GM19467 (cell line): ENCODE measurements around the gene CAND2.
A peak's percentile ranks its signal among the peaks of the same experiment; 100 is the strongest.
"Not testable (repeated sequence)": the region's sequence is repeated elsewhere in the genome, so short reads cannot be mapped to it uniquely, and the experiment has no call there.

Experiments
- ATAC-seq: cut with Tn5 transposase; IDR thresholded peaks from one replicate; pipeline ENCODE4 v1.9.1; 2021; ENCODE audit warnings: mild to moderate bottlenecking, moderate library complexity; ENCODE audit not compliant: unreplicated experiment

Gene CAND2

GRCh38 chr3:12828751-12829150, 32.3 kb downstream of the CAND2 start:
- ATAC-seq, result no peak

DNA sequence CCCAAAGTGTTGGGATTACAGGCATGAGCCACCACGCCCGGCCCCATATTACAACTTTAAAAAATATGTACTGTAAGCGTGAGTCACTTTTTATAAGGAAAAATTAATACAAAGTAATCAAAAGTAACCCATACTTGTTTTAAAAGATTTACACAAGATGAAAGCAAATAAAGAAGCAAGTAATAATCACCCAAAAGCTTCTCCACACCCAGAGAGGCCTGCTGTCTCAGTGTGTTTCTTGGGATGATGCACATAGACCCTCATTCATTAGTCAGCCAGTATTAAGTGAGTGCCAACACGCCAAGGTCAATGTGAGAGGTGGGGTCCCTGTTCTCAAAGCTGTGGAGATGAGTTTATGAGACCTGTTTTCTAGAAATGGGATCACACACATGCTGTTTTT, 32.9 kb downstream of the CAND2 start:
- no peak for ATAC-seq

DNA sequence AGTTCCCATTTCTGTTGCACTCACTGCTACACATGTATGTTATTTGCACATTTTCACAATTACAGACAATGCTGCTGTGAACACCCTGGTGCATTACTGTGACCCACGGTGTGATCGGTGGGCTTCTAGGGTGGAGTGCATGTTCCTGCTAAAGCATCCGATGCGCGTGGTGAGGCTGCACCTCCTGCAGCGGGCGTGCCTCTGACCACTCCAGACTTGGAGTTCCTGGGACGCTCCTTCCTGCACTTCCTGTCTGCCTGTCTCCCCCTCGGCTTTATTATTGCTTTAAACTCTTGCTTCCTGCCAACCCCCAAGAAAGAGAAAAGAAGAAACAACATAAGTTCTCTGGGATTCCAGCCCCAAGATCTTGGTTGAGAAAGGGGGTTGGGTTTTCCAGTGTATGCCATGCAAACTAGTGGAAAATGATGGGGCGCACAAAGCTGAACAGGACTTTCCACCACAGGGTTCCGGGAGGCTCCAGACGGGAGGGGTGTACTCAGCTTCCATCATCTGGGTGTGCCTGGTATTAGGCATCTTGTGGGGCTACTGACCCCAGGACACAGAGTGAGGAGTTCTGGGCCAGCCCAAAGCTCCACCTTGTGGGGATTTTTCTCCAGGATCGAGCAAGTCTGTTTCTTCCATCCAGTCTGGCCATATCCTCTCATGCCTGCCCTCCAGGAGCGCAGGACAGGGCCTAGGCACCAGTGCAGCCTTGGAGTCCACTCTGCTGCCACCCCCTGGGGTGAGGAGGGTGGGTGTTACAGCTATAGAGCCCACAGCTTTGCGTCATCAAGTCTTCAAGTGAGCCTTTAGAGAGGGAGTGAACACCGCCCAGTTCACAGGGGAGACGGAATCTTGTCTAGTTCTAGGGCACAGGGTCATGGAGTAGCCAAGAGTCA, 33.7 kb downstream of the CAND2 start:
- ATAC-seq, result no peak

- no peak for ATAC-seq
These were observed 34.3 kb downstream of the CAND2 start for GRCh38 chr3:12830785-12831156.

- ATAC-seq, result no peak
These were observed 34.9 kb downstream of the CAND2 start for GRCh38 chr3:12831301-12831866.

GRCh38 chr3:12832350-12833221, 36.1 kb downstream of the CAND2 start:
- ATAC-seq, result no peak

DNA sequence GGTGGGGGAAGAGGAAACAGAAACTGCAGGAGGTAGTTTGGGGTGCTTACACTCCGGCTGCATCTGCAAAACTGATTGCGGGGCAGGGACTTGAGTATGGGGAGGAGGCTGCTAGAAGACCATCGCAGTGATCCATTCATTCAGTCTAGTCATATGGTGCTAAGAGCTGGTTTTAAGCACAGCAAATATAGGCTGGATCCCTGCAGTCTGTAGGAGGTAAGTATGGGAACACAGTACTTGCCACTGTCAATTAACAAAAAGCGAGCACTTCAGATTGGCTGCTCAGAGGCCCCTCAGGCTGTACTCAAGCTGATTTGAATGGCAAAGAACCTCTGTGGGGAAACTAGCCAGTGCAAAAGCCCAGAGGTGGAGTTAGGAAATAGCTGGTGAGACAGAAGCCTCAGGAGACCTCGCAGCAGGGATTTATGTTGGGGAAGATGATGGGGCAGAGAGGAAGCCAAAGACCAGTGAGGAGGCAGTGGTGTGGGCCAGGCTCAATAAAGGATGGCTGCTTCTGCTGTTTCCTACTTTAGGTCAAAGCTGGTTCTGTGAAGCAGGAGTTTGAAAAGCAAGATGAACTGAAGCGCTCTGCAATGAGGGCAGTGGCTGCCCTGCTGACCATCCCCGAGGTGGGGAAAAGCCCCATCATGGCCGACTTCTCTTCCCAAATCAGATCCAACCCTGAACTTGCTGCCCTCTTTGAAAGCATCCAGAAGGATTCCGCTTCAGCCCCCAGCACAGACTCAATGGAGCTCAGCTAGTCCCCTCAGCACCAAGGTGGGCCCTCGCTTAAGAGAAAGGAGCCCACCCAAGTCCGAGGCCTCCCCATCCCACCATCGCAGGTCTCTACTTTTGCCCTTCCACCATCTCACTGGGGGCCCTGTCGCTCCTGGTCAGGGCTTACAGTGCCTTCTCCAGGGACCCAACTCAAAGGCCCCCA, 37.0 kb downstream of the CAND2 start:
- ATAC-seq, result no peak

- ATAC-seq, result no peak
These were observed 38.7 kb downstream of the CAND2 start for GRCh38 chr3:12835052-12835665.

DNA sequence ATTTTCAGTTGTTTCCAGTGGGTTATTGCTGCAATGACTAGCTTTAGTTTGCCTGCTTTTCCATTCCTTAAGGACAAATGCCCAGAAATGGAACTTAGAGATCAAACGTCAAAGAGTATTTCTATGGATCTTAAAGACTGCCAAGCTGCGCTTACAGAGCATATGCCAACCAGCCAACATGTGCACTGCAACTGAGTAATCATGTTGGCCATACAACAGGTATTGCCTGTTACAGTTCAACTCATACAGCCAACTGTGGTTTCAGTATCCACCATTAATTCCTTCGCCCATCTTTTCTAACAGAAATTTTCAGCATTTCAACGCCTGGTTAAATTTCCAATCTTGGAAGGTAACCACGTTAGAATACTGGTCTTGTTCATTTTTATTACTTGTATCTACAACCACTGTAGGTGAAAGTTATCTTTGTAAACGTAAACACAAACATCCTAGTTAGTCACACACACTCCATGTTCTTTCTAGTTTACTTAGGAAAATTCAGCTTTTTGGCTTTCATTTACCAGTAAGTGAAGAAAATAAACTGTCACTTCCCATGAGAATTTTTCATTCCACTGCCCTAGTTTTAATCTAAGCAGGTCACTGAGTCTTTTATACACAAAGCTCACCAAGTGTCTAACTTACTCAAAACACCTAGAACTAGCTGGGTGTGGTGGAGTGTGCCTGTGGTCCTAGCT, 41.0 kb downstream of the CAND2 start:
- ATAC-seq, result no peak

DNA sequence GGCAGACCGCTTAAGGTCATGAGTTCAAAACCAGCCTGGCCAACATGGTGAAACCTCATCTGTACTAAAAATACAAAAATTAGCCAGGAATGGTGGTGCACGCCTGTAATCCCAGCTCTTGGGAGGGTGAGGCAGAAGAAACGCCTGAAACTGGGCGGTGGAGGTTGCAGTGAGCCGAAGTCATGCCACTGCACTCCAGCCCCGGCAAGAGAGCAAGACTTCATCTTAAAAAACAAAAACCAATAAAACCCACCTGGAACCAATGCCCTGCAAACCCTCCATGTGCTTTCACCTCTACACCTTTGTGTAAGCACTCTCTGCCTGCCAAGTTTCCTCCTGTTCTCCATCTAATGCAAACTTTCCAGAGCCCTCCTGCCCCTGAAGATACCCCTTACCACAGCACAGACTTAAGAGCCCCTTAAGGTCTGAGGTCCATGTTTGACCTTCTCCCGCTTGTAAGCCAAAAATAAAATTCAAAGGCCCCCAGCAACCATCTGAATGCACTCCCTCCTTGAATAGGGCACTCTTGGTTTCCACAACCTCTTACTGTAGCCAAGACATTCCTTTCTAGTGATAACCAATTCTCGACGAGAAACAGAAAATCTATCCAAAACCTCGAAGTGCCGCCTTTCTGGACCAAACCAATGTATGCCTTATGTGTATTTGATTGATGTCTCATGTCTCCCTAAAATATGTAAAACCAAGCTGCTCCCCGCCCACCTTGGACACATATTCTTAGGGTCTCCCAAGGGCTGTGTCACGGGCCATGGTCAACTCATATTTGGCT, 41.9 kb downstream of the CAND2 start:
- no peak for ATAC-seq

DNA sequence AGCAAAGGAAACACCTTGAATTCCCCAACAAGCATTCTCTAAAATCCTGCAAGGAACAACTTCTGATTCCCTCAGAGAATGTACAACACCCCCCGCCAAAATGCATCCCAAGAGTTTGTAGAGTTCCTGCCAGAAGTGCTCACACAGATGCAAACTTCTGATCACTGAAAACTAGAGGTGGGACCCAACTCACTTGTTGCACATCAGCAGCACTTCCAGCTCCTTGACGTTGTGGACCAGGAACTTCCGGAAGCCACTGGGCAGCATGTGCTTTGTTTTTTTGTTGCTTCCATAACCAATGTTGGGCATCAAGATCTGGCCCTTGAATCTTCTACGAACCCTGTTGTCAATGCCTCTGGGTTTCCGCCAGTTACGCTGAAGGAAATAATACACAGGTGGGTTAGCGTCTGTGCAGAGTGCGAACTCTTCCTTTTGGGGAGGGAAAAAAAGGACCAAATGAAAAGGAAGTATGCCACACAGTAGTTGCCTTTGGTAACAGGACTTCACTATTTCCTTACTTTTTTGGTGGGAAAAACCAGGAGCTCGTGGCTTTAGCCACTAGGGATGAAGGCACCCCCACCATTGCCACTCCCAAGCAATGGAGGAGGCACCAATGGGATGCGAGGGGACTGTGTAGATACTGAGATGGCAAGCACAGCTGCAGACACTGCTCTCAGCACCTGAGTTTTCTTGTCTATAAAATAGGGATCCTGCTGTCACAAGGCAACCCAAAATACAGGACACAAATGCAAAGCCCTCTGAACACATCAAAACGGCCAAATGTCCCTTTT, 42.9 kb downstream of the CAND2 start:
- no peak for ATAC-seq

- not testable (repeated sequence) for ATAC-seq
These were observed 43.7 kb downstream of the CAND2 start for GRCh38 chr3:12840148-12840547.

DNA sequence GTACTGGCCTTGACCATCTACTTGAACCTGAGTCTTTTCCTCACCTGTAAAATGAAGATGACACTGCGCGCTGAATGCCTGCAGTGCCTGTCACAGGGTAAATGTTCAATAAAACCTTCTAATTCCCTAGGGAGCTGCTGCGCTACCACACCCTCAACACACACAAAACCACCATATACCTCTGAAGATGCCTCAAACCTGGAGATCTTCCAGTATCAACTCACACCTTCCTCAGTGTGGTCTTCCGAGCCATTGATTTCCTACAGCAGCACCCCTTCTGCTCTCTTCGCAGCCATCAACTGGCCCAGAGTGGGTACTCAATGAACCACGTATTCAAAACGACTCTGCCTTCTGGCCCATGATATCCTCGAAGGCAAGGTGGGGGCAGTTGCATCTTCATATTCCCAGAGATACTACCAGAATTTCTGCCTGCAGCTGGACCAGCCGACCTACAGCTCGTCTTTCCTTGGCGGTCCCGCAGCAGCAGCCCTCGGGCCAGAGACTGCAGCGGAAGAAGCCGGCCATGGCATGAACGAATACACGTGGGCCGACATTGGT, 44.2 kb downstream of the CAND2 start:
- peak; percentile 25 for ATAC-seq

DNA sequence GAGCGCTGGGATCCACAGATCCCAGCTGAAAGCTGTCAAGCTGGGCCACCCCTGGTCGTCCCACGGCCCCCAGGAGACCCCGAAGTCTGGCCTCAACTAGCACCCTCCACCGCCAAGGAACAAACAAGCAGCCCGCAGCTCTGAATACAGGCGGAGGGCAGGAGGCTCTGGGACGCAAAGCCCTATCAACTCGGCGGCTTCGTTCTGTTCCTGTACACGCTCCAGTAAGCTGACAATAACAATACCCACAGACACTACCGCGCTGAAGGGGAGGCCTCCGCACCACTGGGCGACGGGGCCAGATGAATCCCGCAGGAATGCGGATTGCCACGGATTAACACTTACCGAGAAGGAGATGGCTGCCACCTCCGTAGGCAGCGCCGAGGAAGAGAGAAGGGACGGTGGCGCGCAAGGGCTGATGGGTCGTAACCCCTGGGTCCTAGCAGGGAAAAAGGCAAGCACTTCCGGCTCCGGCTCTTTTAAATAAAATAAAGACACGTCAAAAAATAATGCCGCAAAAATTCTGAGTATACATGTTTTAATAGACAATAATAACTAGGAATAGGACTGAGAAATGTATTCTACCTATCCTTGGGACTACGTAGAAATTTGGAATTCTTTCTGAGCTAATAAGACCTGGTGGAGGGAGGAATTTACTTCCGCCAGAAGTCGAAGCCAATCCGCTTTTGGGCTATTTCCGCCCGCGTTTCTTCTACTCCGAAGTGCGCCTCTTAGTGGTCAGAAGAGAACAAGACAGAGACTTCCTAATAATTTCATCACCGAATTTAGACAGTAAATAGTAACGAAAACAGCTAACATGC, 44.9 kb downstream of the CAND2 start, which contains the start of gene RPL32:
Gene RPL32, minus strand, starts transcription at position 417 of the 821 bp plus-strand sequence. CDS start 1,328 bp downstream, outside the sequence.
- ATAC-seq, result peak; percentile 78

DNA sequence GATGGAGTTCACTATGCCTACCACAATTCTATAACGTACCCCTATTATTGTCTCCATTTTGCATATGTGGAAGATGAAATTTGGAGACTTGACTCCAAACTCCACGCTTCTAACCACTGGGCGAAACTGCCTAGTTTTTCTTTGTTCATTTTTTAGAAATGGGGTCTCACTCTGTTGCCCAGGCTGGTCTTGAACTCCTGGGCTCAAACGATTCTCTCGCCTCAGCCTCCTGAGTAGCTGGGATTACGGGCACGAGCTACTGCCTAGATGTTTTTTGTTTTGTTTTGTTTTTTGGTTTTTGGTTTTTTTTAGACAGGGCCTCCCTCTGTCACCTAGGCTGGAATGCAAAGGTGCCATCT, 45.5 kb downstream of the CAND2 start:
- peak; percentile 5 for ATAC-seq

DNA sequence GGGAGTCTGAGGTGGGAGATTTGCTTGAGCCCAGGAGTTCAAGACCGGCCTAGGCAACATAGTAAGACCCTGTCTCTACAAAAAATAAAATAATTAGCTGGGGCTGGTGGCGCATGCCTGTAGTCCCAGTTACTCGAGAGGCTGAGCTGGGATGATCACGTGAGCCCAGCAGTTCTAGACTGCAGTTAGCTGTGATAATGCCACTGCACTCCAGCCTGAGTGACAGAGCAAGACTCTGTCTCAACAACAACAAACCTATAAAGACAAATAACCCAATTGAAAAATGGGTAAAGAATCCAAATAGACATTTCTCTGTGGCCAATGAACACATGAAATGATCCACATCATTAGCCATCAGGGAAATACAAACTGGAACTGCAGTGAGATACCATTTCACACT, 46.0 kb downstream of the CAND2 start:
- ATAC-seq, result no peak

GRCh38 chr3:12845811-12846210, 49.3 kb downstream of the CAND2 start:
- no peak for ATAC-seq
